ENCODE measurements around the gene CHRNA3.
A peak's percentile ranks its signal among the peaks of the same experiment; 100 is the strongest.

Gene CHRNA3

DNA sequence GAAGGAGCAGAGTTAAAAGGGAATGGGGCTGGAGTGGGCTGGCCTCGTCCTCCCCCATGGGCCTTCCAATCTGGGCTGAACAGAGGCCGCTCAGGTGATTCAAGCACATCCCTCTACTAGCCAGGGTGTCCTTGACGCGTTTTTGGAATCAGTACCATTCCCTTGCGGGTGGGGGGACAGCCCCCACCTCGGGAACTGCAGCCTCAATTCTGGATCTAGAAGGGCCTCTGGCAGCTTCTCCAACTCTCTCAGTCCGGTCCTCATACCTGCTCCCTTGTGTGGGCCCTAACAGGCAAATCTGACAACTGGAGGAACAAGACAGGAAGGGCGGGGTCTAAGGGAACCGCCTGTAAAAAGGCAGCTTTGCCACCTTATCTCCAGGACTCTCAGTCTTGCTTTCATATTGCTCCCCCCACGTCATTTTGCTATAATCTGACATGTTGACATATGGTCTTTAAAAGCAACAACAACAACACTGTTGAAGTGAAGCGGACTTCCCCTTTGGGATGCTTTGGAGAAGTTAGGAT lies 21.0 kb upstream of the CHRNA3 start:
- peak overlapping the region; percentile 56 for H3K4me3 Mint-ChIP-seq
- no peak for DNase-seq
- no peak overlapping the region for H3K27ac Mint-ChIP-seq
- peaks cover 9% of the 10 kb centered on the region for H3K4me1 Mint-ChIP-seq (ENCODE audit: low read depth)
- H3K36me3 Mint-ChIP-seq (ENCODE audit: low read depth): no peaks in the 10 kb centered on the region
- no peaks in the 10 kb centered on the region for H3K9me3 Mint-ChIP-seq
- peaks cover 25% of the 10 kb centered on the region for H3K27me3 Mint-ChIP-seq

DNA sequence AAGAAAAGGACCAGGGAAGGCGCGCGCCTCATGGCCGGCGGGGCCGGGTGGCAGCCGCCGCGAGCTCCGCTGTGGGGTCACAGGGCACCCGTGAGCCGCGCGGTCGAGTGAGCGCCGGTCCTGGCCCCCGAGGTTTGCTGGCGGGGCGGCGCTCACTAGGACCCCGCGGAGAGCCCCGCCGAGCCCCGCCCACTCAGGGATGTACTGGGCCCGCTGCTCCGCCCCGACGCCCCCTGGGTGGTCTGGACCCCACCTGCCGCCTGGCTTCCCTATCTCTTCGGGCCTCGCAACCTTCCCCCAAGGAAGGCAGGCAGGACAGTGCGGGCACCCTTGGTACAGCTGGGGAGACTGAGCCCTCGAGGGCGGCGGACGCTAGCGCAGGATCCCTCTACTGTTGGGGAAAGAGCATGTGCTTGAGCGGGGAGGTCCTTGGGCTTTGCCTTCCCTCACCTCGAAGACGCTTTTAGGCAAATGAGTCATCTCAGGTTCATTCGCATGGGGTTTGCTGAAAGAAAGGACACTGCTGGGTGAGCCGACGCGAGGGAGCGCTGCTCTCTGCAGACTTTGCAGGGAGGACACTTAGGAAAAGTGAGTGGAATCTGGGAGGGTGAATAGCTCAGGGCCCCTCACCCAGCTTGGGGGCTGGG lies 20.4 kb upstream of the CHRNA3 start, which contains the start of gene CHRNB4:
CHRNB4 (minus strand) TSS at position 109 of the 647 bp plus-strand sequence; CDS start at position 32, 77 bp downstream.
- Mint-ChIP-seq H3K27me3 (peaks cover 25% of the 10 kb centered on the region), H3K4me1 (ENCODE audit: low read depth) (peaks cover 9% of the 10 kb centered on the region), H3K27ac (peak within 1 kb of the TSS; percentile 31), H3K9me3 (no peaks in the 10 kb centered on the region), H3K4me3 (peak within 1 kb of the TSS; percentile 59), H3K36me3 (ENCODE audit: low read depth) (no peaks in the 10 kb centered on the region)
- peak; percentile 53 for DNase-seq

DNA sequence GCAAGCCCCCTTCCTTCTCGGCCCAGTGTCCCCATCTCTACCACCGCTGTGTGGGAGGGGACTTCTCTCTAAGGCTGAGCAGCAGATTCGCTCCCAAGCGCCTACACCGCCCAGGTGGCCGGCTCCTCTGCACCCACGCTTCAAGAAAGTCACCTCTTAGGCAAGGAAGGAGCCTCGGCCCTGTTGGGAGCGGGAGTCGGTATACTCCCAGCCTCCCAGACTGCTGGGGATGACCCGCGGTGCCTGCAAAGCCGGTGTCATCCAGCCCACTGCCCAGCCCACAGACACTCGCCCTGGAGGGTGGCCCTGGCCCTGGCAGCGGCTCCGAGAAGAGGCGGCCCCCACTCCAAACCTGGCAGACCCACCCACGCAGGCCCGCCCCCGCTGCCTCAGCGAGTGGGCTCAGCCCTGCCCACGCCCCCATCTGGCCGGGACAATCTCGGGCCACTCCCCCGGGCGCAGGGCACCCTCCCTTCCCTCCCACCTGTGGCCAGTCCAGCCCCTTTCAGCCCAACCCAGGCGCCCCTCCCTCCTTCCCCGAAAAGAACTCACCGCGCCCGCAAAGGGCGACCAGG lies 19.8 kb upstream of the CHRNA3 start:
- Mint-ChIP-seq H3K36me3 (ENCODE audit: low read depth) (no peaks in the 10 kb centered on the region), H3K9me3 (no peaks in the 10 kb centered on the region), H3K4me3 (peak overlapping the region; percentile 59), H3K27ac (no peak overlapping the region), H3K4me1 (ENCODE audit: low read depth) (peaks cover 9% of the 10 kb centered on the region), H3K27me3 (peaks cover 25% of the 10 kb centered on the region)
- DNase-seq: no peak

DNA sequence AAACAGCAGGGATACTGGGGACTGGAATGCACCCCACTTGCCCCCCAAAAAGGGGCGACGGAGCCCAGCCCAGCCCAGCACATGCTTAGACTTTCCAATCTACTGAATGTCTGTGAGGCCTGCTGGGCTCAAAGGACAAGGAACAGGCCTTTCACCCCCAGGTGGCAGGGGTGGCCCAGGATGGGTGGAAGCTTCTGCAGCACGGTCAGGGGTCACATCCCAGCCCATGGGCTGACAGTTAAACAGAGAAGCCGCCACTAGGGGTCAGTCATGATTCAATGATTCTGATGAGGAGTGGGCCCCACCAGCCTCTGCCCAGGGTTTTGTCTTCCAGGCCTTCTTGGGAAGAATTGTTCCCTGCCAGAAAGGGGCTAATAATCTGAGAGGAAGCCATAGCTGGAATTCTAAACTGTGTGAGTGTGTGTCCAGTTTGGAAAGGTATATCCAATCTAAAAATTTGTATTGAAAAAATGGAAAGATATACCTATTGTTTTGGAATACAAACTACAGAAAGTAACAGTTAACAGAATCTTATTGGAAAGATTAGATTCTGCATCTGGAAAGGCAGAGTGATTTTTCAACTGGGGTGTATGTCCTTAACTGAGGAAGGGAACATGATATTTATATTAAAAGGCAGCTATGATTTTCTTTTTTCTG lies 18.0 kb upstream of the CHRNA3 start:
- Mint-ChIP-seq H3K9me3 (no peaks in the 10 kb centered on the region), H3K4me1 (ENCODE audit: low read depth) (peaks cover 9% of the 10 kb centered on the region), H3K27me3 (peaks cover 25% of the 10 kb centered on the region), H3K27ac (no peak overlapping the region), H3K36me3 (ENCODE audit: low read depth) (no peaks in the 10 kb centered on the region), H3K4me3 (no peak overlapping the region)
- peak; percentile 52 for DNase-seq

DNA sequence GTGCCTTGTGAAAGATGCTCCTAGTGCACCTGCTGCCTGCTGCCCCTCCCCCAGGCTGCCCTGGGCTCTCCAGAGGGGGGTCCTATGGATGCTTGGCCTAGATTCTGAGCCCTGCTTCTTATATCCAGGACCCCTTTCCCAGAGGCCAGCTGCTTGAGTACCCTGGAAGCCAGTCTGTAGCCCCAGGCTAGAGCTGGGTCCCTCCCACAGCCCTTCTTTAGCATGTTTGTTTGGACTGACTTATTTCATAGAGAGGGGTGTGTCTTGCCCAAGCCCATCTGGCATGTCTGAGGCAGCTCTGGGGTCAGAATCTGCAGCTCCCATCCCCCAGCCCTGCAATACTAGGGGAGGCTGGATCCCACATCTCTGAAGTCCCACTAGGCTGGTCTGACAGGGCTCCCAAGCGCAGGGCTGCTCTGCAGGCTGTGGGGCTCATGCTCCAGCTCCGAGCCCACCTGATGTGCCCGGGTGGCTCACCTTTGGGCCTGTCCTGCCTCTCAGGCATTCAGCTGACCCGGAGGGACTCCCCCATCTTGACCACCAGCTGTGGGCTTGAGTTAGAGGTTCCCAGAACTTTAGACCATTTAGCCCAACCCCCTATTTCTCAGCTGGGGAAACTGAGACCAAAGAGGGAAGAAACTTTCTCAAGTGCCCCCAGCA lies 17.1 kb upstream of the CHRNA3 start:
- H3K4me3 Mint-ChIP-seq: no peak overlapping the region
- H3K9me3 Mint-ChIP-seq: peaks cover 5% of the 10 kb centered on the region
- H3K27ac Mint-ChIP-seq: no peak overlapping the region
- peaks cover 25% of the 10 kb centered on the region for H3K27me3 Mint-ChIP-seq
- DNase-seq: no peak
- H3K36me3 Mint-ChIP-seq (ENCODE audit: low read depth): no peaks in the 10 kb centered on the region
- H3K4me1 Mint-ChIP-seq (ENCODE audit: low read depth): peaks cover 9% of the 10 kb centered on the region

DNA sequence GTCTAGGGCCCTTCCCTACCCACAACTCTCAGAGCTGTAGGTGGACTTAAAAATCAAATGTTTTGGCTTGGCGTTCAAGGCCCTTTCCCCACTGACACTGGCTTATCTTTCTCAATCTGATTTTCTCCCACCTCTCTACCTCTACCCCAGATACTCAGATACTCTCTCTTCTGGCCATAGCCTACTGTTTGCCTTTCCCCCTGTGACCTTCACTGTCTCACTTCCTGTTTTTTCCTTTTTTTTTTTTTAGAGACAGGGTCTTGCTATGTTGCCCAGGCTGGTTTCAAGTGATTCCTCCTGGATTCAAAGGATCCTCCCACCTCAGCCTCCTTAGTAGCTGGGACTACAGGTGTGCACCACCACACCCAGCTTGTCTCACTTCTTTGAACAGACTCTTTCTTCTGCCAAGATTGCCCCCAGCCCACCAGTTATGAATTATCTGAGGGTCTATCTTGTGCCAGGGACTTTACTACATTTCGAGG lies 15.6 kb upstream of the CHRNA3 start:
- H3K4me3 Mint-ChIP-seq: no peak overlapping the region
- H3K36me3 Mint-ChIP-seq (ENCODE audit: low read depth): no peaks in the 10 kb centered on the region
- DNase-seq: no peak
- no peak overlapping the region for H3K27ac Mint-ChIP-seq
- H3K9me3 Mint-ChIP-seq: peaks cover 5% of the 10 kb centered on the region
- H3K4me1 Mint-ChIP-seq (ENCODE audit: low read depth): peaks cover 6% of the 10 kb centered on the region
- peaks cover 18% of the 10 kb centered on the region for H3K27me3 Mint-ChIP-seq

DNA sequence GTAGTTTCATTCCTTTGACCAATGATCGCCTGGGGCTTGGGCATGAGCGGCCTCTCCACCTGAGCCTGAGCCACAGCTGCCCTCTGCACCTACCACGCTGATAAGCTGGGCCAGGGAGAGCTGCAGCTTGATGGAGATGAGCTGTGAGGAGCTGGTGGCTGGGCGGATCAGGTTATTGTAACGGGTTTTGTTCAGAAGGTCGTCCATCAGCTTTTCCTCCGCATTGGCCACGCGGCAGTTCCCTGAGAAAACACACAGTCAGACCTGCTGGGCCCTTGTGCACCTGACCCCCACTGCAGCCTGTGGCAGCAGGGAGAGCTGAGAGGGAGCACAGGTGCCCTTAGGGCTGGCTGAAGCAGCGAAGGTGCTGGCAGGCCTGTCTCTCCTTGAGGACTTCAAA lies 14.6 kb upstream of the CHRNA3 start:
- Mint-ChIP-seq H3K27ac (no peak overlapping the region), H3K9me3 (peaks cover 5% of the 10 kb centered on the region), H3K4me1 (ENCODE audit: low read depth) (peaks cover under 1% of the 10 kb centered on the region), H3K4me3 (no peak overlapping the region), H3K27me3 (peaks cover 12% of the 10 kb centered on the region), H3K36me3 (ENCODE audit: low read depth) (no peaks in the 10 kb centered on the region)
- no peak for DNase-seq

DNA sequence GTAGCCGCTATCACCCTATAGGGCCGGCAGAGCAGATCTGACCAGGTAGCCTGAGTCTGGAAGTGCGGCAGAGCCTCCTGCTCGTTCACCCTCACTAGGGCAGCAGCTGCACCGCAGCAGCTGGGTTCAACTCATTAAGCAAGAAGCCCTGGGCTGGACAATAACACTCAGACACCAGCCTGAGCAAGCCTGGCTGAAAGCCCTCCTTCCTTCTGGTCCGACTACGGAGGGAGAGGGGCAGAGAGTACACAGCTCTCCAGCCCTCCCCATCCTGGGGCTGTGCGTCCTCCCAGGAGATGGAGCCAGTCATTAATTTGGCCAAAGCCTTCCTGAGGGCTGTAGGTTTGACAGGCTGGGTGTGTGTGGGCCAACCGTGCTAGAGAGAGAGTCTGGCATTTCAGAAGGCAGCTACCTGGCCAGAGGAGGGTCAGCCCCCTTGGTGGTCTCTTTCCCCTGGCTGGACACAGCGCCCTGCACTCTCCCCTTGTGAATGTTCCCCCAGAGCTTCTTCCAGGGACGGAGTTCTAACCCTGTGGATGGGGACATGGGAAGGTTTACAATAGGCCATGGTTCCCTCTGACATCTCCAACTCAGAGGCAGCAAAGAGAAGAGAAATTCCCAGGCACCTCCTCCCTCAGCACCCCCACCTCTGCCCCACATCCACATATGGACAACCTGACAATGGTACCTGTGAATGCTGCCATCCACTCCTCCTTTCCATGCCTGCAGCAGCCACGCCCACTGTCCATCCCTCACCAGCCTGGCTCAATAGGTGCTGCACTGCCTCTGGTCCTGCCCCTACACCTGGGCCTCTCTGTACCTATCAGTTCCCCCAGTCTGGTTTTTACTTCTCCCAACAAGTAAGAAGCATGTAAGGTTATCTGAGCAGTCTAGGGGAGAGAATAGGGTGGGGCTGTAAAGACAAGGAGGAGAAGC lies 13.7 kb upstream of the CHRNA3 start:
- peaks cover 5% of the 10 kb centered on the region for H3K9me3 Mint-ChIP-seq
- H3K36me3 Mint-ChIP-seq (ENCODE audit: low read depth): no peaks in the 10 kb centered on the region
- H3K27ac Mint-ChIP-seq: no peak overlapping the region
- DNase-seq: no peak
- H3K4me3 Mint-ChIP-seq: no peak overlapping the region
- peaks cover 6% of the 10 kb centered on the region for H3K27me3 Mint-ChIP-seq
- H3K4me1 Mint-ChIP-seq (ENCODE audit: low read depth): no peaks in the 10 kb centered on the region

DNA sequence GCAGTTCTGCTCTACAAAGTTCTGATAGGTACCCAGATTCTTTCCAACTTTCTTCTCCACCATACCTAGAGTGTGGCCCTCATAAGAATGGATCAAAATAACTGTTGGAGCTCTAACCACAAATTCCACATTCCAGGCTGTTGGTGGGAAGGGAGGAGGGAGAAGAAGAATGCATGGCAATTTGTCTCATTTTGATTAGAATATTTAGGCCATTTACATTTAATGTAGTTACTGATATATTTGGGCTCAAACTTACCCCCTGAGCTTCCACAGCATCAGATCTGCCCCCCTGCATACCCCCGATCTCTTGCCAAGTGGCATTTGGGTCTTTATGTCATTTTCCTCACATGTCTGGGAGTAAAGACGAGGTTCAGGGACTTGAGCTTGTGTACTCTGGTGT lies 12.6 kb upstream of the CHRNA3 start:
- H3K27me3 Mint-ChIP-seq: no peaks in the 10 kb centered on the region
- no peaks in the 10 kb centered on the region for H3K36me3 Mint-ChIP-seq (ENCODE audit: low read depth)
- H3K4me1 Mint-ChIP-seq (ENCODE audit: low read depth): no peaks in the 10 kb centered on the region
- H3K27ac Mint-ChIP-seq: no peak overlapping the region
- peaks cover 5% of the 10 kb centered on the region for H3K9me3 Mint-ChIP-seq
- H3K4me3 Mint-ChIP-seq: no peak overlapping the region
- no peak for DNase-seq

DNA sequence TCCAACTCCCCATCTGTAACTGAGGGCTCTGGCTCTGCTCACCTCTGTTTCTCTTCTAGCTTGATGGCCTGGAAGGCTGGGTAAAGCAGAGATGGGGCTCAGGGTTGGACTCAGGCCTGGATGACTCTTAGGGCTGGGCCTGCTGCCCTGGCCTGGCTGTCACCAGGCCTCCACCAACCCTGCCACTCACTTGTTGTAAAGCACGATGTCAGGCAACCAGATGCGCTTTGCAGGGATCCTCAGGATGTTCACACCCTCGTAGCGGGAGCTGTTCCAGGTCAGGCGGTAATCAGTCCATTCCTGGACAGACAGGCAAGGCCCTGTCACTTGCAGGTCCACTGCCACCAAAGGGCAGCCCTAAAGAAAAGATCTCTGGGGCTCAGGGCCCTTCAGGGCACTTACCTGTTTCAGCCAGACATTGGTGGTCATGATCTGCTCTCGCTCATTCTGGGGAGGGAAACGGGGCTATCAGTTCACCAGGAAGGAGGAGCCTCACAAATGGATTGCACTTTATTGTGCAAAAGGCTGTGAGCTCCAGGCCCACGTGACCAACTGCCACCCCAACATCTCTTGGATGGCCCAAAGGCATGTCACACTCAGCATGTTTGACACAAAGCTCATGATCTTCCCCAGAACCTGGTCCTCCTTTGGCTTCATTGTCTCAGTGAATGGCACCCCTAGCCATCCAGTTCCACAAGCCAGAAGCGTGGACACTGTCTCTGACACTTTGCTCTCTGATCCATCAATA lies 10.3 kb upstream of the CHRNA3 start:
- Mint-ChIP-seq H3K4me3 (no peak overlapping the region), H3K9me3 (peaks cover 5% of the 10 kb centered on the region), H3K4me1 (ENCODE audit: low read depth) (no peaks in the 10 kb centered on the region), H3K27ac (no peak overlapping the region), H3K36me3 (ENCODE audit: low read depth) (no peaks in the 10 kb centered on the region), H3K27me3 (peaks cover 5% of the 10 kb centered on the region)
- no peak for DNase-seq

DNA sequence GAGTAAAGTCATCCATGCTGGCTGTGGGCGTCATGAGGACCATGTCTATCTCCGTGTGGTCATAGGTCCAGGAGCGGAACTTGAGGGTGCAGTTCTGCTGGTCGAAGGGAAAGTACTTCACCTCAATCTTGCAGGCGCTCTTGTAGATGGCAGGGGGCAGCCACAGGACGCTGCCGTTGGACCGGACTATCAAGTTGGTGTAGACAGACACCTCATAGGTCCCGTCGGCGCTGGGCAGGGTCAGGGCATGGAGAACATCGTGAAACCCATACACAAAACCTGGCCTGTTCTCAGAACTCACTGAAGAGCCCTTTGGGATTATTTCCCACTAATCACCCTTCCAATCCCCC lies 8.9 kb upstream of the CHRNA3 start:
- no peaks in the 10 kb centered on the region for H3K4me1 Mint-ChIP-seq (ENCODE audit: low read depth)
- H3K9me3 Mint-ChIP-seq: peaks cover 5% of the 10 kb centered on the region
- no peaks in the 10 kb centered on the region for H3K36me3 Mint-ChIP-seq (ENCODE audit: low read depth)
- peaks cover 5% of the 10 kb centered on the region for H3K27me3 Mint-ChIP-seq
- no peak overlapping the region for H3K27ac Mint-ChIP-seq
- no peak for DNase-seq
- H3K4me3 Mint-ChIP-seq: no peak overlapping the region

DNA sequence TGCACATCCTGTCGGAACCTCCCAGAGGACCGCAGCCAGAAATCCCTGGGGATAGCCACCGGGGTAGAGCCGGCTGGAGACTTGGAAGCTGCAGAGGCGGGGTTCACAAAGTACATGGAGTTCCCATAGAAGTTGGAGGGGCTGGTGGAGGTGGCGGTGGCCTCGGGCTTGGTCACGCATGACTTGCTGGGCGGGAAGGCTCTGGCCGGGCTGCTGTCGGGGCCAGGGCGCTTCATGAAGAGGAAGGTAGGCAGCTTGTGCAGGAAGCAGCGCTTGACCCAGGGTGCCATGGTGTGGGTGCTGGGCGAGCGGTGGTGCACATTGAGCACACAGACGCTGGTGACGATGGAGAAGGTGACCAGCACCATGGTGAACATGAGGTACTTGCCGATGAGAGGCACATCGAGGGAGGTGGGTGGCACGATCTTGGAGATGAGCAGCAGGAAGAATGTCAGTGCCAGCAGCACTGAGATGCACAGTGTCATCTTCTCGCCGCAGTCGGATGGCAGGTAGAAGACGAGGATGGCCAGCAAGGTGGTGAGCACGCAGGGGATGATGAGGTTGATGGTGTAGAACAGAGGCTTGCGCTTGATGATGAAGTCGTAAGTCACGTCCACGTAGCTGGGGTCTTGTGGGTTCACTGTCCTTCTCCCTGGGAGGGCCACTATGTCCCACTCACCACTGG lies 8.4 kb upstream of the CHRNA3 start:
- no peak for DNase-seq
- H3K9me3 Mint-ChIP-seq: peaks cover 5% of the 10 kb centered on the region
- no peaks in the 10 kb centered on the region for H3K36me3 Mint-ChIP-seq (ENCODE audit: low read depth)
- peaks cover 10% of the 10 kb centered on the region for H3K27me3 Mint-ChIP-seq
- H3K4me3 Mint-ChIP-seq: no peak overlapping the region
- no peak overlapping the region for H3K27ac Mint-ChIP-seq
- no peaks in the 10 kb centered on the region for H3K4me1 Mint-ChIP-seq (ENCODE audit: low read depth)

DNA sequence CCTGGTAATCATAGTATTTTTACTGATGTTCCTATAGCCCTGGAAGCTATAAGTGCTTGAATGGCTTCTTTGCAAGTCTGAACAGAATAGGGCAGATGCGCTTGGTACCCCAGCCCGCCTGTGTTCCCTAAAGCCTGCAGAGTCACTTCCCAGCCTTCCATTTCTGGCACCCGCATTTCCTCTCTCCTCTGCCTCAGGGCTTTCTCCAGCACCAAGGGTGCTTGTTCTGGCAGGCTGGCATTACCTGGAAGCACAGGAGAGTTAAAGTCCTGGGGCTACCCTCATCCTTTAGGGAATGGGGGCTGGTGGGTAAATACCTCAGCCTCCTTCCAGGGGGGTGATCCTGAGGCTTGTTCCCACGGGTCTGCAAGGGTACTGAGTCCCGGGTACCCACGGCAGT lies 7.4 kb upstream of the CHRNA3 start:
- Mint-ChIP-seq H3K4me1 (ENCODE audit: low read depth) (no peaks in the 10 kb centered on the region), H3K27me3 (peaks cover 18% of the 10 kb centered on the region), H3K36me3 (ENCODE audit: low read depth) (no peaks in the 10 kb centered on the region), H3K4me3 (no peak overlapping the region), H3K27ac (no peak overlapping the region), H3K9me3 (peaks cover 3% of the 10 kb centered on the region)
- DNase-seq: no peak

All from activated T-cell treated with anti-CD3 and anti-CD28 coated beads, Interleukin-2, amount 50 U/mL, for 24 hours (primary cell).